CD4-positive, alpha-beta memory T cell (primary cell): ENCODE measurements around the gene ZNF385A. TPM values are rescaled to one million over a fixed set of nuclear protein-coding genes. Genes with fewer than 3 reads are reported as not detected.
"Not testable (repeated sequence)": the region's sequence is repeated elsewhere in the genome, so short reads cannot be mapped to it uniquely, and the experiment has no call there.

Experiments used
- CTCF ChIA-PET: fragments of 350-600 bp; sonication (Branson Sonifier 250); formaldehyde crosslinking; loops from one replicate; lab custom pipeline; 2021; ENCODE audit warnings: inconsistent platforms; ENCODE audit not compliant: partially characterized antibody; lab: Charles Lee
- POLR2A ChIA-PET: fragments of 350-600 bp; sonication (Branson Sonifier 250); formaldehyde crosslinking; loops from one replicate; lab custom pipeline; 2021; ENCODE audit not compliant: partially characterized antibody; lab: Charles Lee
- DNase-seq, 5 donors: peaks; one replicate each; pipeline versions ENCODE4 v3.0.0 to v3.0.0-alpha.2; 2020 to 2022; ENCODE audit warnings: mixed read lengths in 1 of 5
- H3K27ac ChIP-seq: one replicate; pipeline ENCODE4 v1.7.0; 2013; ENCODE audit warnings: low read depth, low read length
- H3K27me3 ChIP-seq: 2 replicates; pipeline ENCODE4 v1.7.0; 2013; ENCODE audit warnings: mild to moderate bottlenecking, low read length, moderate library complexity; ENCODE audit not compliant: insufficient read depth
- H3K36me3 ChIP-seq: 2 replicates; pipeline ENCODE4 v1.7.0; 2013; ENCODE audit warnings: mild to moderate bottlenecking, low read length, moderate library complexity; ENCODE audit not compliant: insufficient read depth
- H3K4me1 ChIP-seq: 2 replicates; pipeline ENCODE4 v1.7.0; 2013; ENCODE audit warnings: mild to moderate bottlenecking, low read length, moderate library complexity; ENCODE audit not compliant: insufficient read depth
- H3K4me3 ChIP-seq, 2 donors: one replicate each; pipeline ENCODE4 v1.7.0; 2013; ENCODE audit warnings: low read length in 2 of 2, mild to moderate bottlenecking in 1 of 2
- H3K9me3 ChIP-seq, 2 donors: one replicate each; pipeline ENCODE4 v1.7.0; 2013; ENCODE audit warnings: low read length in 2 of 2, control low read depth in 1 of 2; ENCODE audit not compliant: control insufficient read depth in 1 of 2
- H3K27ac Mint-ChIP-seq, 7 donors: one replicate each; pipeline ENCODE4 v1.8.0; 2020 to 2021; ENCODE audit warnings: mixed read lengths in 7 of 7, mild to moderate bottlenecking in 6 of 7, inconsistent platforms in 3 of 7, moderate library complexity in 3 of 7
- H3K27me3 Mint-ChIP-seq, 2 donors: one replicate each; pipeline ENCODE4 v1.8.0; 2020 to 2021; ENCODE audit warnings: mixed read lengths in 2 of 2
- H3K36me3 Mint-ChIP-seq, 2 donors: one replicate each; pipeline ENCODE4 v1.8.0; 2020 to 2021; ENCODE audit warnings: mixed read lengths in 2 of 2, inconsistent platforms in 1 of 2, mild to moderate bottlenecking in 1 of 2
- H3K4me1 Mint-ChIP-seq, 4 donors: one replicate each; pipeline ENCODE4 v1.8.0; 2020 to 2021; ENCODE audit warnings: mixed read lengths in 4 of 4, mild to moderate bottlenecking in 1 of 4
- H3K4me3 Mint-ChIP-seq, 8 donors: one replicate each; pipeline ENCODE4 v1.8.0; 2020 to 2021; ENCODE audit warnings: mixed read lengths in 8 of 8, mild to moderate bottlenecking in 7 of 8, moderate library complexity in 6 of 8, inconsistent platforms in 3 of 8
- H3K9me3 Mint-ChIP-seq, 8 donors: one replicate each; pipeline ENCODE4 v1.8.0; 2020 to 2021; ENCODE audit warnings: mixed read lengths in 8 of 8, mild to moderate bottlenecking in 5 of 8, inconsistent platforms in 3 of 8, moderate library complexity in 1 of 8
- intact Hi-C: fragments of 100-400 bp; cut with micrococcal nuclease; formaldehyde crosslinking; loops from one replicate; pipeline ENCODE4 v1.15.1; 2023
- polyA plus RNA-seq, 2 donors: library from polyadenylated mRNA; unstranded; fragments of 300-500 nt; fragmentation: Illumina TruSeq; gene quantifications; one replicate each; pipeline ENCODE4 v1.2.3, GENCODE V29; 2021
- total RNA-seq, 2 experiments: library from RNA; stranded (reverse); gene quantifications; one replicate each; pipeline ENCODE4 v1.2.3, GENCODE V29; 2021

The ZNF385A gene
- total and polyA plus RNA-seq, 4 experiments from 2014 or later = 1.8 to 2.1 TPM; not detected in 2

GRCh38 chr12:54331461-54331860 is 53.1 kb downstream of the ZNF385A start:
- ChIA-PET POLR2A (interaction anchor here (2.4 kb wide), 1 partner anchor 28 kb away, joined by 8 read pairs; no protein-coding TSS in a partner anchor), CTCF (interaction anchor here (1.5 to 6.6 kb wide), 3 partner anchors 10 to 80 kb away, joined by 3 to 67 read pairs (median 7); no protein-coding TSS in a partner anchor)
- H3K4me3 Mint-ChIP-seq = peak overlapping the region in 5 of 8 donors; percentile 35 to 59 (median 43)
- no peaks in the 10 kb centered on the region for H3K27me3 Mint-ChIP-seq
- peak overlapping the region; percentile 11 to 86 (median 75) for H3K27ac Mint-ChIP-seq
- peaks cover 58% of the 10 kb centered on the region for H3K4me1 ChIP-seq
- H3K9me3 Mint-ChIP-seq = no peaks in the 10 kb centered on the region
- intact Hi-C loops = no loop called here
- H3K27ac ChIP-seq = peak overlapping the region; percentile 19
- H3K4me1 Mint-ChIP-seq = peaks cover 33 to 72% (median 46%) of the 10 kb centered on the region in 4 donors
- DNase-seq = no peak
- H3K27me3 ChIP-seq = no peaks in the 10 kb centered on the region
- H3K36me3 Mint-ChIP-seq = peaks cover 0 to 6% of the 10 kb centered on the region in 2 donors
- H3K36me3 ChIP-seq = no peaks in the 10 kb centered on the region
- no peaks in the 10 kb centered on the region for H3K9me3 ChIP-seq
- H3K4me3 ChIP-seq = no peak overlapping the region

- H3K4me1 Mint-ChIP-seq = peaks cover 35 to 73% (median 50%) of the 10 kb centered on the region in 4 donors
- intact Hi-C loops = no loop called here
- no peaks in the 10 kb centered on the region for H3K36me3 ChIP-seq
- no peaks in the 10 kb centered on the region for H3K9me3 Mint-ChIP-seq
- H3K27ac ChIP-seq = peak overlapping the region; percentile 43
- POLR2A ChIA-PET = interaction anchor here (2.4 kb wide), 1 partner anchor 29 kb away, joined by 8 read pairs; no protein-coding TSS in a partner anchor
- H3K9me3 ChIP-seq = no peaks in the 10 kb centered on the region
- H3K27me3 Mint-ChIP-seq = no peaks in the 10 kb centered on the region
- H3K36me3 Mint-ChIP-seq = peaks cover 0 to 5% of the 10 kb centered on the region in 2 donors
- H3K27ac Mint-ChIP-seq = peak overlapping the region; percentile 11 to 92 (median 86)
- CTCF ChIA-PET = interaction anchor here (1.5 kb wide), 1 partner anchor 79 kb away, joined by 6 read pairs; no protein-coding TSS in a partner anchor
- peaks cover 65% of the 10 kb centered on the region for H3K4me1 ChIP-seq
- no peak for DNase-seq
- no peak overlapping the region for H3K4me3 ChIP-seq
- no peaks in the 10 kb centered on the region for H3K27me3 ChIP-seq
- peak overlapping the region in 6 of 8 donors; percentile 15 to 78 (median 54) for H3K4me3 Mint-ChIP-seq
Measured at GRCh38 chr12:54330442-54330841, 54.1 kb downstream of the ZNF385A start.

GRCh38 chr12:54329759-54330158 is 54.8 kb downstream of the ZNF385A start:
- H3K4me1 Mint-ChIP-seq = peaks cover 40 to 80% (median 57%) of the 10 kb centered on the region in 4 donors
- POLR2A ChIA-PET = interaction anchor here (0.8 to 2.4 kb wide), 2 partner anchors 29 to 38 kb away, joined by 3 to 8 read pairs; no protein-coding TSS in a partner anchor
- H3K36me3 Mint-ChIP-seq = peaks cover 0 to 10% of the 10 kb centered on the region in 2 donors
- H3K27me3 ChIP-seq = no peaks in the 10 kb centered on the region
- H3K4me3 ChIP-seq = no peak overlapping the region
- intact Hi-C loops = no loop called here
- no peak for DNase-seq
- peak overlapping the region in 2 of 8 donors; percentile 23 to 54 for H3K4me3 Mint-ChIP-seq
- peak overlapping the region; percentile 43 to 78 (median 65) for H3K27ac Mint-ChIP-seq
- CTCF ChIA-PET = interaction anchor here (1.5 kb wide), 2 partner anchors 39 to 78 kb away, joined by 5 to 6 read pairs; no protein-coding TSS in a partner anchor
- peaks cover 68% of the 10 kb centered on the region for H3K4me1 ChIP-seq
- H3K9me3 ChIP-seq = no peaks in the 10 kb centered on the region
- no peaks in the 10 kb centered on the region for H3K36me3 ChIP-seq
- no peaks in the 10 kb centered on the region for H3K27me3 Mint-ChIP-seq
- no peak overlapping the region for H3K27ac ChIP-seq
- H3K9me3 Mint-ChIP-seq = peaks cover 0 to 2% (median 0%) of the 10 kb centered on the region in 8 donors

GRCh38 chr12:54328595-54329337 is 55.8 kb downstream of the ZNF385A start:
- H3K36me3 Mint-ChIP-seq = peaks cover 0 to 10% of the 10 kb centered on the region in 2 donors
- peaks cover 73% of the 10 kb centered on the region for H3K4me1 ChIP-seq
- intact Hi-C loops = no loop called here

GRCh38 chr12:54325442-54326109 is 59.0 kb downstream of the ZNF385A start:
- peak overlapping the region; percentile 93 to 99 (median 98) for H3K27ac Mint-ChIP-seq
- CTCF ChIA-PET = interaction anchor here (0.6 to 9.9 kb wide), 25 partner anchors 9 to 109 kb away, joined by 3 to 101 read pairs (median 8); partner anchors contain the start of genes CBX5, HNRNPA1 and NFE2
- DNase-seq, H3K36me3 Mint-ChIP-seq, H3K9me3 ChIP-seq, H3K27me3 ChIP-seq, H3K27me3 Mint-ChIP-seq, H3K36me3 ChIP-seq, H3K9me3 Mint-ChIP-seq: not testable (repeated sequence)
- peak overlapping the region; percentile 94 to 100 (median 98) for H3K4me3 Mint-ChIP-seq
- POLR2A ChIA-PET = interaction anchor here (0.8 to 4.3 kb wide), 14 partner anchors 8 to 172 kb away, joined by 3 to 69 read pairs (median 6); partner anchors contain the start of genes CBX5, HNRNPA1, NCKAP1L and NFE2
- Histone ChIP-seq H3K4me1 (peaks cover 52% of the 10 kb centered on the region), H3K27ac (peak overlapping the region; percentile 86), H3K4me3 (peak overlapping the region; percentile 92 to 93)
- H3K4me1 Mint-ChIP-seq = peaks cover 33 to 55% (median 45%) of the 10 kb centered on the region in 4 donors
- intact Hi-C loops = loop anchor here (1.0 to 2.0 kb wide), 2 partner anchors 34 to 43 kb away; no protein-coding TSS in a partner anchor

More at GRCh38 chr12:54328595-54329337, 55.8 kb downstream of the ZNF385A start:
- ChIA-PET CTCF (interaction anchor here (1.5 to 9.9 kb wide), 4 partner anchors 7 to 77 kb away, joined by 5 to 101 read pairs (median 8); no protein-coding TSS in a partner anchor), POLR2A (interaction anchor here (0.6 kb wide), 1 partner anchor 48 kb away, joined by 3 read pairs; the partner anchor contains the start of gene HNRNPA1)
- Mint-ChIP-seq H3K4me1 (peaks cover 43 to 81% (median 62%) of the 10 kb centered on the region in 4 donors), H3K27me3 (no peaks in the 10 kb centered on the region), H3K27ac (peak overlapping the region in 6 of 7 donors; percentile 43 to 89 (median 71)), H3K4me3 (peak overlapping the region in 5 of 8 donors; percentile 17 to 75 (median 29)), H3K9me3 (peaks cover 0 to 2% (median 0%) of the 10 kb centered on the region in 8 donors)
- Histone ChIP-seq H3K36me3 (no peaks in the 10 kb centered on the region), H3K4me3 (no peak overlapping the region), H3K27me3 (no peaks in the 10 kb centered on the region), H3K9me3 (no peaks in the 10 kb centered on the region), H3K27ac (no peak overlapping the region)
- no peak for DNase-seq

GRCh38 chr12:54324617-54325441 is 59.7 kb downstream of the ZNF385A start, which contains the start of gene COPZ1:
Gene COPZ1, plus strand, starts transcription at chr12:54325131. Its CDS starts 33 bp downstream, at chr12:54325164.
- Mint-ChIP-seq H3K27me3 (no peaks in the 10 kb centered on the region), H3K4me3 (peak within 1 kb of the TSS; percentile 94 to 100 (median 98)), H3K36me3 (peaks cover 0 to 6% of the 10 kb centered on the region in 2 donors), H3K9me3 (peaks cover 0 to 2% (median 0%) of the 10 kb centered on the region in 8 donors), H3K27ac (peak within 1 kb of the TSS; percentile 93 to 99 (median 98)), H3K4me1 (peaks cover 28 to 47% (median 38%) of the 10 kb centered on the region in 4 donors)
- Histone ChIP-seq H3K27me3 (no peaks in the 10 kb centered on the region), H3K9me3 (no peaks in the 10 kb centered on the region), H3K36me3 (no peaks in the 10 kb centered on the region), H3K4me3 (peak within 1 kb of the TSS; percentile 92 to 93), H3K4me1 (peaks cover 44% of the 10 kb centered on the region), H3K27ac (peak within 1 kb of the TSS; percentile 86)
- ChIA-PET POLR2A (interaction anchor here (0.7 to 4.3 kb wide), 19 partner anchors 9 to 173 kb away, joined by 3 to 69 read pairs (median 5); partner anchors contain the start of genes CBX5, HNRNPA1, NCKAP1L and NFE2), CTCF (interaction anchor here (0.6 to 9.9 kb wide), 29 partner anchors 8 to 1716 kb away, joined by 3 to 101 read pairs (median 7); partner anchors contain the start of genes CBX5, HNRNPA1 and NFE2)
- peak; percentile 93 to 99 (median 95) for DNase-seq
- intact Hi-C loops = loop anchor here (1.0 to 2.0 kb wide), 4 partner anchors 34 to 74 kb away; partner anchors contain the start of genes CBX5 and HNRNPA1
